HG03354 (cell line): Measurements from ENCODE around the gene TRAPPC10.

ENCODE experiments used
- ATAC-seq: cut with Tn5 transposase; IDR thresholded peaks from one replicate; pipeline ENCODE4 v1.9.1; 2021; ENCODE audit warnings: mild to moderate bottlenecking; ENCODE audit not compliant: unreplicated experiment, poor library complexity, severe bottlenecking

TRAPPC10 gene

GRCh38 chr21:44024257-44024656 is 12.1 kb downstream of the TRAPPC10 start:
- ATAC-seq: no peak

DNA sequence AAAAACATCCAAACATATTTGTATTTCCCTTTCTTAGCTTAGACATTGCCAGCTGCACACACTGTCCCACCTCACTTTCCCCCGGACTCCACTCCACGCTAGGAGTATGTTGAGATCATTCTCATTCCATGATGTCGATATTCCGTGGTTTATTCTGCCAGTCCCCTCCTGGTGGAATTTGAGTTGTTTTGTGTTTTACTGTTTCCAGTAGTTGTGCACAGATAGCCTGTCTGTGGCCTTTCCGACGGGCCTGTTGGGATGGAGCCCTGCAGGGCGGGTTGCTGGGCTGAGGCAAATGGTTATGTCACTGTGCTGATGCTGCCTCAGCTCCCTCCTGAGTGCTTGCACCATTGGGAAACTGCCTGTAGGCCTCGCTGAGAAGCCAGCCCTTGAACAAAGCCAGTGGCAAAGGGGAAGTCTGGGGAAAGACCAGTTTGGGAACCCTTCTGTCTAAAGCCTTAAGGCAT is 12.8 kb downstream of the TRAPPC10 start:
- no peak for ATAC-seq

- no peak for ATAC-seq
Measured at GRCh38 chr21:44027607-44028286, 15.6 kb downstream of the TRAPPC10 start.

DNA sequence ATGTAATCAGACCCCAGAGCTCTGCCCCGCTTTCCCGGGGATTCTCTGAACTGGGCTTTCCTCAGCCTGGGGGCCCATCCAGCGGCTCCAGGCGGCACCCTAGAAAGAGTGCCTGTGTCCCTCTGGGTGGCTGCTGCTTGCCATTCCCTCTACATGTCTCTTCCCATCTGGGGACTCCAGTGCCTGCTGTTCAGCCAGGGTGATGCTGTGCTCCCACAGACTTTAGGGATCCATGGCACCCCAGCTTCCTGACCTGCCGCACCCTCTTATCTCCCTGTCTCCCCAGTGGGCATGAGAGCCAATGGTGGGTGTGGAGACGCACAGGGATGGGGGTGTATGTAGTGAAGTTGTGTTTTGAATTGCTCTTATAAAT is 16.2 kb downstream of the TRAPPC10 start:
- no peak for ATAC-seq

- no peak for ATAC-seq
Measured at GRCh38 chr21:44029460-44030087, 17.5 kb downstream of the TRAPPC10 start.

DNA sequence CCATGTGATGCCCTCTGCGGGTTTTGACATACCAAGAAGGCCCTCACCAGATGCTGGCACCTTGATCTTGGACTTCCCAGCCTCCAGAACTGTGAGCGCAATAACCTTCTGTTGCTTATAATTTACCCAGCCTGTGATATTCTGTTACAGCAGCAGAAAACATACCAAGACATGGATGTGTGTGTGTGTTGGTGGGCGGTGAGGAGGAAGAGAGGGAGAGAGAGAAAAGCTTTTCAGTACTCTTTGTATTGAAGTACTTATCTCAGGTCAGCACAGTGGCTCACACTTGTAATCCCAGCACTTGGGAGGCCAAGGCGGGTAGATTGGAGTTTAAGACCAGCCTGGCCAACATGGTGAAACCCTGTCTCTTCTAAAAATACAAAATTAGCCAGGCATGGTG is 23.1 kb downstream of the TRAPPC10 start:
- no peak for ATAC-seq

DNA sequence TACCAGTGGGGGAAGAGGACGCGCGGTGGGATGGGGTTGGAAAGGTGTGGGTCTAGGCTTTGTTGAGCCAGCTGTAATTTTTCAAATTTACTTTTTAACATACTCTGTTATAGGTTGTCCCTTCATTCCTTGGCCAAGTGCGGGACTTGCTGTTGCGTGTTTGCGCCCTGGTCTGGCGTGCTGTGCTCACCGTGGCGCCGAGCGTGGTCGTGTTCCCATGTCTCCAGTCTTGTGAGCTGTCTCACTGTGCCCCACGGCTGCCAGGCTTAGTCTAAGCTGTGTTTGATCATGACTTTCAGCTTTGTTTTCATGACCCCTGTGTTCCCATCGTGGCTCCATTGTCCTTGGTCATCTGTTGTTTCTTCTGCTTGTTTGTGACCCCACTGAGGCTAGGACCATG is 26.0 kb downstream of the TRAPPC10 start:
- ATAC-seq: no peak

DNA sequence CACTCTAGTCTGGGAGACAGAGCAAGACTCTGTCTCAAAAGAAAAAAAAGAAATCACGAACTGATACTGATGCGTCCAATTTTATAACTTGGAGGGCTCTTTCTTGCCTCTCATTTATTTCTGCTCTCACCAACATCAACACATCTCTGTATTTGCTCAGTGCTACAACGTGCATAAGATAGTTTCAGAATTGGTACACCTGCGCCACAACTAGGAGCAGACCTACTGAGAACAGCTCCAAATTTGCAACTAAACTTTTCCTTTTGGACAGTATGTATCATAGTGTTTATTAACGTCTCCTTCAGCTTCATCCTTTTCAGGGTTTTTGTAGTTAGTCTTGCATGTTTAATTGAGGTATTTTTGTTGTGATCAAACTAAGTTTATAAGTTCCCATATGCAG is 27.7 kb downstream of the TRAPPC10 start:
- no peak for ATAC-seq

GRCh38 chr21:44043613-44044012 is 31.5 kb downstream of the TRAPPC10 start:
- no peak for ATAC-seq

- ATAC-seq: no peak
Measured at GRCh38 chr21:44046734-44047133, 34.6 kb downstream of the TRAPPC10 start.

- no peak for ATAC-seq
Measured at GRCh38 chr21:44047996-44048560, 36.0 kb downstream of the TRAPPC10 start.

DNA sequence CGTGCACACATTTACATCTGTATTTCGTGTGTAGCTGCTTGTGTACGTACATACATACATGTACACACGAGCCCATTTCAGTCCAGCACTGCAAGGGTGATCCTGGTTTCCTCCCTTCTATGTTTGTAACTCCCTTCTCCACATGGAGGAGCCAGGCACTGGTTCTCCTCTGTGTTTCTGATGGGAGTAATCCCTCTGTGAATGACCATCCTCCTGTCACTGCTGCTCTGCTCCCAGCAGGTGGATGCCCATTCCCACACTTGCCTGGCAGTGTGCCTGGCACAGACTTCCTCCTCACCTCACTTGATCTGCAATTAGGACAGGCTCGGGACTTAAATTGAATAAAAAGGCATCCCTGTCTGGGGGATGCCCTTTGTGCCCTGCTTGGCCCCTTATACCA is 37.1 kb downstream of the TRAPPC10 start:
- ATAC-seq: no peak

- ATAC-seq: no peak
Measured at GRCh38 chr21:44049606-44050005, 37.5 kb downstream of the TRAPPC10 start.

GRCh38 chr21:44050276-44050675 is 38.2 kb downstream of the TRAPPC10 start:
- ATAC-seq: no peak

DNA sequence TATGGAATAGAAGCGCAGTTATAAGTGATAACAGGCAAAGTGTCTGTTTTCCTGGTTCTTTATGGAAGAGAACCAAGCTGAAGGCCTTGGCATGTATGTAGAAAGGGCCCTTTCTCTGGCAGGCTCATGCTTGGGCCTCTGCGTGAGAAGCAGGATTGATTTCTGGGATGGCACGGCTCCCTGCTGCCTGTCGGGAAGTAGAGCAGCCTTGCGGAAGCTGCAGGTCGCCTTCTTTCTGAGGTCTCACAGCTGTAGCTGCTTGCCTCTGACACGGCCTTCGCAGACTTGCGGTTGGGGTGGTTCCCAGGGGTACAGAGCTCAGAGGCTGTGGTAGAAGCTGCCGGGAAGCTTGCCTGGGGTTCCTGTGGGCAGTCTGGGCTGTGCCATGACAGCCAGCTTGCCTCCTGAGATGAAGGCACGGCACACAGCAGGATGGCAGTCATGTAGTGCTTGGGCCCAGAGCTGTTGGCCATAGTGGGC is 39.4 kb downstream of the TRAPPC10 start:
- ATAC-seq: no peak

DNA sequence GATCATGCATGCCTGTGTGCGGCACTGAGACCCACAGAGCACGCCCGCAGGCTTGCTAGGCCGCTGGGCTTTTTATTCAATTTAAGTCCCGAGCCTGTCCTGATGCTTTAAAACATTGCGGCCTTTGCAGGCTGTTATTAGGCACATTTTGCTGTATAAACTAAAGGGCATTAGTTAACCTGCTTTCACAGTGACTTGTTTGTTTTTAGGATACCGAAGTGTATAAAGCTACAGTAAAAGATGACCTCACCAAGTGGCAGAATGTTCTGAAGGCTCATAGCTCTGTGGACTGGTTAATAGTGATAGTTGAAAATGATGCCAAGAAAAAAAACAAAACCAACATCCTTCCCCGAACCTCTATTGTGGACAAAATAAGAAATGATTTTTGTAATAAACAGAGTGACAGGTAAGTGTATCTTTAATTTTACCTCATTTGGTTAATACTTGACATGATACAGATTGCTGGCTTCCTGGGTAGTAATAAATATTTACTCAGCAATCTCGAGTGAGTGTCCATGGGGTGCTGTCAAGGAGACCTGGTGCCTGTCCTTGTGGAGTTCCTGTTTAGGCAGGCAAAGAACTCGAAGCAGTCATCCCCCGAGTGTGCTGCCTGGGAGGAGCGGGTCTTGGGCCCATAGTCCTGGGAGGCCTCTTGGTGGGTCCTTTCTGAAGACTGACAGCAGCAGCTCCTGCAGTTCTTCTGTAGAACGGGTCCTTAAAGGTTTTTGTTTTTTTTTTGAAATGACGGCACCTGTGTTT is 40.1 kb downstream of the TRAPPC10 start:
- no peak for ATAC-seq

- no peak for ATAC-seq
Measured at GRCh38 chr21:44052830-44053226, 40.7 kb downstream of the TRAPPC10 start.

- no peak for ATAC-seq
Measured at GRCh38 chr21:44053567-44053966, 41.5 kb downstream of the TRAPPC10 start.

DNA sequence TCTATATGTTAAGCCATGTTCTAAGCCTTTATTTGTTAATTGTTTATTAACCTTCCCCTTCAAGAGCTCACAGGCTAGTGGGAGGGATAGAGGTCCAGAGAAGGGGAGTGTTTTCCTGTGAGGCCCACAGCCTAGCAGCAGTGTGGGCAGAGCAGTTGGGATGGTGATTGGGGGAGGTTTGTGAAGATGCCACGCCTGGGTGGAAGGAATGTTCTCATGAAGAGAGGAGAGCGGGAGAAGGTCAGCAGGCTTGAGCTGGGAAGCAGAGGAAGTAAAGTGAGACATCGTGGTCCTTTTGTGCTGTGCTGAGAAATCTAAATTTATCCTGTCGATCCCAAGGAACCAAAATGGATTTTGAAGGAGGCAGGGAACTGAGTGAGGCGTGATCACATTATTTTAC is 42.6 kb downstream of the TRAPPC10 start:
- no peak for ATAC-seq

GRCh38 chr21:44057055-44057454 is 44.9 kb downstream of the TRAPPC10 start:
- no peak for ATAC-seq
